LHCN-M2 (cell line): ENCODE results near the gene METRN. TPM values are rescaled to one million over a fixed set of nuclear protein-coding genes. Genes with fewer than 3 reads are reported as not detected.

Experiments
- total RNA-seq: library from RNA; depleted of rRNA; stranded (reverse); fragments of >200 nt; gene quantifications from 2 replicates; pipeline ENCODE4 v1.2.3, GENCODE V29; 2014; rRNA removed

Gene METRN
- total RNA-seq, 1 experiment from 2014 or later = 94.9 TPM

Other genes with a start within 250 kb of the METRN start
- gene CAPN15, start 187.4 kb upstream of the METRN start, total RNA-seq = 66.5 and 71.1 TPM in 2 replicates
- 0.06 TPM in 1 of 2 replicates, not detected in the other for gene PRR35, start 154.7 kb upstream of the METRN start, total RNA-seq
- 0.11 TPM in 1 of 2 replicates, not detected in the other for gene NHLRC4, start 148.1 kb upstream of the METRN start, total RNA-seq
- 46.7 and 51.4 TPM in 2 replicates for gene PIGQ, start 145.2 kb upstream of the METRN start, total RNA-seq
- 11.9 and 13.3 TPM in 2 replicates for gene RAB40C, start 125.1 kb upstream of the METRN start, total RNA-seq
- 0.06 TPM in 1 of 2 replicates, not detected in the other for gene WFIKKN1, start 84.1 kb upstream of the METRN start, total RNA-seq
- 132 and 145 TPM in 2 replicates for gene METTL26, start 78.8 kb upstream of the METRN start, total RNA-seq
- 19.7 and 20.2 TPM in 2 replicates for gene MCRIP2, start 73.3 kb upstream of the METRN start, total RNA-seq
- gene WDR90, start 65.8 kb upstream of the METRN start, total RNA-seq = 23.4 and 29.1 TPM in 2 replicates
- gene RHOT2, start 47.0 kb upstream of the METRN start, total RNA-seq = 79.4 and 87.4 TPM in 2 replicates
- 0.58 and 0.80 TPM in 2 replicates for gene RHBDL1, start 39.4 kb upstream of the METRN start, total RNA-seq
- gene STUB1, start 34.7 kb upstream of the METRN start, total RNA-seq = 287 and 383 TPM in 2 replicates
- gene JMJD8, start 30.8 kb upstream of the METRN start, total RNA-seq = 68.1 and 71.2 TPM in 2 replicates
- gene WDR24, start 24.7 kb upstream of the METRN start, total RNA-seq = 7.1 and 9.1 TPM in 2 replicates
- 0.13 TPM in 1 of 2 replicates, not detected in the other for gene FBXL16, start 9.3 kb upstream of the METRN start, total RNA-seq
- gene ANTKMT, start 6.0 kb downstream of the METRN start, total RNA-seq = 36.7 and 55.9 TPM in 2 replicates
- gene CCDC78, start 11.3 kb downstream of the METRN start, total RNA-seq = 5.1 and 7.0 TPM in 2 replicates
- 10.7 and 19.2 TPM in 2 replicates for gene HAGHL, start 12.0 kb downstream of the METRN start, total RNA-seq
- 29.0 and 31.9 TPM in 2 replicates for gene CIAO3, start 25.9 kb downstream of the METRN start, total RNA-seq
- not detected in 2 replicates for gene MSLN, start 45.6 kb downstream of the METRN start, total RNA-seq
- gene RPUSD1, start 73.3 kb downstream of the METRN start, total RNA-seq = 46.0 and 56.6 TPM in 2 replicates
- gene CHTF18, start 73.5 kb downstream of the METRN start, total RNA-seq = 39.2 and 51.2 TPM in 2 replicates
- not detected in 2 replicates for gene GNG13, start 85.6 kb downstream of the METRN start, total RNA-seq